ENCODE data around the gene USH2A.

Gene USH2A

DNA sequence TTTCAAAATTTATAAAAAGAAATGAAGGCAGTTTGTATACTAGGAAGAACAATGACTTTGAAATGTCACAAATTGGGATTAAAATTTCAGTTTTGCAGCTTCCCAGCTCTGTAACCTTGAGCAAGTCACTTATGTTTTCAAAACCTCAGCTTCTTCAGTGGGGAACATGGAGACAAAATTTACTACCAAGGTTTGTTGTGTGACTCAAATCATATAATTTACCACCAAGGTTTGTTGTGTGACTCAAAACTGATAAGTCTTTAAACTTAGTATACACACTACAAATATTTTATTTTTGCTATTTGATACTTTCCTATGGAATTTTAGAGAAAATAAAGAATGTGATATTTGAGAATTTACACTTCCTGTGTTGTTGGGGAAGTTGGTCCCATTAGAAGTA is 636.3 kb downstream of the USH2A start:
- no peak overlapping the region for H3K4me3 Mint-ChIP-seq

DNA sequence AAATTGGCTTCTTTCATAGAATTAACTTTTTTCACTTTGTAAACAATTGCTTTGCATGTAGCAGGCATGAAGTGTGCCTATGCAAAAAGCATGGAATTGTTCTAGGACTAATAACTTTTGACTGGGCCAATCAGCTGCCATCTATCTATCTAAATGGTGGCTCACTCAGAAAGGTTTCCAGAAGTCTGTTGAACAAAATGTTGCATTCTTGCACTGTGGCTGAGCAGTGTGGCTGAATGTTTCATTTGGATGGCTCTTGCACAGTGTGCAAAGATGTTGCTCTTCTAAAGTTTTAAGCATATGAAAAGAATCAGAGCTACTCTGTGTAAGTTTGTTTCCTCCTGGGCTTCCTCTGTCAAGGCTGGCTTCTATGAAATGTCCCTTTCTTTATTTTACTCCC is 642.6 kb downstream of the USH2A start:
- H3K4me3 Mint-ChIP-seq: no peak overlapping the region
- no peaks in the 10 kb centered on the region for H3K9me3 Mint-ChIP-seq
- H3K36me3 Mint-ChIP-seq: no peaks in the 10 kb centered on the region
- H3K27me3 Mint-ChIP-seq: no peaks in the 10 kb centered on the region
- no peak overlapping the region for H3K27ac Mint-ChIP-seq
- H3K4me1 Mint-ChIP-seq: no peaks in the 10 kb centered on the region

More for the DNA sequence above, 636.3 kb downstream of the USH2A start:
- H3K4me1 Mint-ChIP-seq: no peaks in the 10 kb centered on the region
- no peak overlapping the region for H3K27ac Mint-ChIP-seq
- no peaks in the 10 kb centered on the region for H3K36me3 Mint-ChIP-seq
- no peaks in the 10 kb centered on the region for H3K9me3 Mint-ChIP-seq
- no peaks in the 10 kb centered on the region for H3K27me3 Mint-ChIP-seq

DNA sequence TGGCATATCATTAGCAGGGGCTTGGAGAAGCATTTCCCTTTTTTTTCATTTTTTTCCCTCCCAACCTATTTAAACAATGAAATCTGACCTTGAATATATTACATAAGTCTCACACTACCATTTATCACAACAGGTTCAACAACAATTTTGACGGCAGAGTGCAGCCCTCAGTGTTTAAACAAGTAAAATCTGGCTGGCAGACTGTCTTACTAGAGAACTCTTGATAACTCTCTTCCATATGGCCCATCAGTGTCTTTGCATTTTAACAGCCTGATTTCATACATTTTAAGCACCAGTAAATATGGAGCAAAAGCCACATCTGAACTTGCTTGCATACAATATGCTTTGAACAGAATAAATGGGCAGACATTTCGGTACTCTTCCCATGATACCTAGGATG is 643.1 kb downstream of the USH2A start:
- H3K4me3 Mint-ChIP-seq: no peak overlapping the region
- no peak overlapping the region for H3K27ac Mint-ChIP-seq
- H3K4me1 Mint-ChIP-seq: no peaks in the 10 kb centered on the region
- H3K36me3 Mint-ChIP-seq: no peaks in the 10 kb centered on the region
- H3K9me3 Mint-ChIP-seq: no peaks in the 10 kb centered on the region
- H3K27me3 Mint-ChIP-seq: no peaks in the 10 kb centered on the region

DNA sequence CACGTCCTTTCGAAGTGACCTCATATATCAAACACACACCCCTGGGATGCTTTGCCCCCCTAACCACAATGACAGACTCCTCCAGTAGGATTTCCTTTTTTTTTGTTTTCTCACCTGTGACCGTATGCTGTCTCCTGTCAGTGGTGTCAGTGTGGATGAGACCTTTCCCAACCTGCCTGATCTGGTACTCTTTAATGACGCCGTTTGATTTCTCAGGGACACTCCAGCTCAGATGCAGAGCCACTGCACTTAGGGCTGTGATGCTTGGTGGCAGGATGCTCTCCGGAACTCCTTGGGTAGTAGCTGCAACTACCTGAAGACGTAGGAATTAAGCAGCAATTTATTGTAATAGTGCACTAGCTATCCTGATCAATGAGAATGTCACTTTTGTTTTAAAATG is 643.5 kb downstream of the USH2A start:
- no peaks in the 10 kb centered on the region for H3K9me3 Mint-ChIP-seq
- no peak overlapping the region for H3K27ac Mint-ChIP-seq

DNA sequence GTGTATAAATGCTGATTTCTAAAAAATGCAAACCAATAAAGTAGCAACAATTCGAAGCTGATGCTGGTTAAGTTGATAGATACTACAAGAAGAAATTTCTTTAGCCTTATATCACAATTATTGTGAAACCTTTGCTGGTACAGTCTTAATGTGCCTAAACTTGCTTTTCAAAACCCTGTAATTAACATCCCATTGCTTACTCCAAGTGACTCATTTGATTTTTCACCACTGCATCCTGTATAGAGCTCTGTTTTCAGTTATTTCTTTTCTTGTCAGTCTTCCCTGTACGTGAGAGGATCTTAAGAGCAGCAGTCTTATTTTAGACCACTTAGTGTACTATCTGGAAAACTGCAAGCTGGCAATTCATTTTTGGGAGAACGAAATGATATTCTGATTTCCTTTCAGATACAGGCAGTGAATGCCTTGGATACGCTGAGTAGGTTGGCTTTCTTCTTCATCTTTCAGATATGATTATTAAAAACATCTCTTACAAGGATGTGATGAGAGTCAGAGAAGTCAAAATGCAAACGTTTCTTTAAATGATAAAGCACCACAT is 645.8 kb downstream of the USH2A start:
- Mint-ChIP-seq H3K9me3 (no peaks in the 10 kb centered on the region), H3K27ac (no peak overlapping the region), H3K4me1 (no peaks in the 10 kb centered on the region), H3K4me3 (no peak overlapping the region), H3K27me3 (no peaks in the 10 kb centered on the region), H3K36me3 (no peaks in the 10 kb centered on the region)

More for the DNA sequence above, 643.5 kb downstream of the USH2A start:
- Mint-ChIP-seq H3K4me3 (no peak overlapping the region), H3K4me1 (no peaks in the 10 kb centered on the region), H3K27me3 (no peaks in the 10 kb centered on the region), H3K36me3 (no peaks in the 10 kb centered on the region)

DNA sequence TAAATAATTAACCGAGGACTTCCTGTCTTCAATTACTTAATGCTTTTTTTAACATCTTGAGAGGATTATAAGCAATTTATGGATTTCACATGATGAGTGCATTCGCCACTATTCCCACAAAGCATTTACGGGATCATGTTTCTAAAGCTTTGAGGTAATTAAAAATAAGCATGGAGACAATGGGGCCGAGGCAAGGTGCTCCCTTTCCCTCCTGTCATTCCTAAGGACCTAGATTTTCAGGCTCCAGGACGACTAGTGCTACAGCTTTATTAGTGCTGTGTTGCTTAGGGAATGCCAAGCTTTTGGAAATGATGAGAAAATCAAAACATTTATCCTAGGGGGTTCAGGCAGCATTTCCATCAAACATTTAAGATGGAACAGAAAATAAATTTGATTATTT is 646.9 kb downstream of the USH2A start:
- H3K4me3 Mint-ChIP-seq: no peak overlapping the region
- no peaks in the 10 kb centered on the region for H3K4me1 Mint-ChIP-seq
- no peaks in the 10 kb centered on the region for H3K27me3 Mint-ChIP-seq

DNA sequence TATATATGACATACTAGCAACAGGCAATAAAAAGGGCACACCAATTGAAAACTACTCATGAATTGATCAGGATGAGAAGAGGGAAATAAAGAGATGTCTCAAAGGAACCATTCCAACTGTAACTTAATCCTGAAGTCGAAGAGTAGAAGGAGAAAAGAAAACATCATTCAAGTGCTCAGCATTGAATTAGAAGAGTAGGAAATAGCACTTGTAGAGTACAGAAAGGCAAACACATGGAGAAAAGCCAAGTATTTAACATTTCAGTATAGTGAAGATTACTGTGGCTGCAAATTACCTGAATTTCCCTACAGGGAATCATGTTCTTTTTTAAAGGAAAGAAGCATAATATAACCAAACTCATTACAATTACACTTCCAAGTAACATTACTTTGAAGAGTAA is 651.1 kb downstream of the USH2A start:
- Mint-ChIP-seq H3K27me3 (no peaks in the 10 kb centered on the region), H3K9me3 (no peaks in the 10 kb centered on the region), H3K4me1 (no peaks in the 10 kb centered on the region), H3K4me3 (no peak overlapping the region), H3K27ac (no peak overlapping the region), H3K36me3 (no peaks in the 10 kb centered on the region)

More for the DNA sequence above, 646.9 kb downstream of the USH2A start:
- H3K36me3 Mint-ChIP-seq: no peaks in the 10 kb centered on the region
- H3K27ac Mint-ChIP-seq: no peak overlapping the region
- H3K9me3 Mint-ChIP-seq: no peaks in the 10 kb centered on the region

DNA sequence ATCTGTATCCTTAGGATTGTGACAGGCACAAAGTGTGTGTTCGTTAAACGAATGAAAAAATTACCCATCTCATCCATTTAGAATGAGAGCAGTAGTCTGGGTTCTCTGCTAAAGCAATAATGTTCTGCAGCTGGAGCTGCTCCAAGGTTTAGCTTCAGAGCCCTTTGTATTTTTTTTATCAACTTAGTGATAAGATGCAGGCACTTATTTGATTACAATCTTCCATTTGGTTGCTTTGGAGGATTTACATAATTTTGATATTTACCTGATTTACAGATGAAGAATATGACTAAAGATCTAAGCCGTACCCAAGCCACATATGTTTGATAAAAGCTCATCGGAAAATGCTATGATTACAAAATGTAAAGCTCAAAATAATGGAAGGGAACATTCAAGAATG is 654.9 kb downstream of the USH2A start:
- peaks cover 3% of the 10 kb centered on the region for H3K9me3 Mint-ChIP-seq
- H3K36me3 Mint-ChIP-seq: no peaks in the 10 kb centered on the region
- no peaks in the 10 kb centered on the region for H3K4me1 Mint-ChIP-seq
- H3K4me3 Mint-ChIP-seq: no peak overlapping the region
- H3K27me3 Mint-ChIP-seq: no peaks in the 10 kb centered on the region
- H3K27ac Mint-ChIP-seq: no peak overlapping the region

DNA sequence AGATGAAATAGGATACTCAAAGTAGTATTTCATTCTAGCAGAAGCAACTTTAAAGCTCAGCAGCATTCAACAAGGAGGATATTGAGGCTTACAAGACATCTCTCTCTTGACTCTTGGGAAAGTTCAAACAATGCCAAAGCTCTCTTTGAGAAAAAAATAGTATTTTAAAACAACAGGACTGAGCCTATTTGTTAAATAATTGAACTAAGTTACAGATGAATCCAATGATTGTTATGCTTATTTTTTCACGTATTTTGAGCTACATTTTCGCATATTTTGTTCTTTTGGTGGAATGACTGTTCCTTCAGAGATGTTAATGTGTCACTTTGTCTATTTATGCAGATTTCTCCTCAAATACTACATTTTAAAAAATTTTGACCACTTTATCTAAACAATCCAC is 655.5 kb downstream of the USH2A start:
- H3K9me3 Mint-ChIP-seq: peaks cover 7% of the 10 kb centered on the region
- no peaks in the 10 kb centered on the region for H3K27me3 Mint-ChIP-seq
- no peaks in the 10 kb centered on the region for H3K36me3 Mint-ChIP-seq
- no peak overlapping the region for H3K4me3 Mint-ChIP-seq
- no peak overlapping the region for H3K27ac Mint-ChIP-seq
- H3K4me1 Mint-ChIP-seq: no peaks in the 10 kb centered on the region

DNA sequence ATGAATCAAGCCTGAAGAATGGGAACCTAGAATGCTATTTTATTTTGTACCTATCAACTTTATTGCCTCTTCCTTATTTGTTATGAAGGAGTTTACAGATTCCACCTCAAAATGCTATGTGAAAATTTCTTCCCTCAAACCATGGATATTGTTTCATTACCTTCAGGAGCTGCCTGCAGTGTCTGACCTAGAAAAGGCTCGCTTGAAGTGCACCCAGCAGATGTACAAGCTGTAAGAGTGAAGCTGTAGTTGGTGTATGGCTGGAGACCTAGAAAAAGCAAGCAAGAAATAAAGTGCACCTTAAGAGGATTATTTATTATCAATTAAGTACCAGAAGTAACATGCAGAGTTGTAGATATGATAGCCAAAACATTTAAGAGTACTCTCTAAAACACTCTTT is 656.7 kb downstream of the USH2A start:
- Mint-ChIP-seq H3K27ac (no peak overlapping the region), H3K4me1 (no peaks in the 10 kb centered on the region), H3K27me3 (no peaks in the 10 kb centered on the region), H3K9me3 (peaks cover 7% of the 10 kb centered on the region), H3K36me3 (no peaks in the 10 kb centered on the region), H3K4me3 (no peak overlapping the region)

DNA sequence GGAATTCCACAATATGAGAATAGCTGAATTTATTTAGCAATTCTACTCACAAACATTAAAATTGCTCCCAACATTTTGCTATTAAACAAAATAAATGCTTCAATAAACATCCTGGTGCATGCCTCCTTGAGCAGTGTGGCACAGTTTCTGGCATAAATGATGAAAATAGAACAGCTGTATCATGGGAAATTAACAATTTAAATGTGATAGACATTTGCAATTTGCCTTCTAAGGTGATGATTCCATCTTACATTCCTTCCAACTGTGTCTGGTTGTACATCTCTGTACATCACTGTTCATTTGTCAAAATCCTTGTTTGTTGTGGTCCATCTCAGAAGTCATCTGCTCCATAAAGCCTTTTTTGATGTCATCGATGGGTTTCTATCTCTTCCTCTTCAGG is 657.4 kb downstream of the USH2A start:
- Mint-ChIP-seq H3K4me1 (no peaks in the 10 kb centered on the region), H3K27ac (no peak overlapping the region), H3K9me3 (peaks cover 7% of the 10 kb centered on the region), H3K27me3 (no peaks in the 10 kb centered on the region), H3K4me3 (no peak overlapping the region), H3K36me3 (no peaks in the 10 kb centered on the region)

DNA sequence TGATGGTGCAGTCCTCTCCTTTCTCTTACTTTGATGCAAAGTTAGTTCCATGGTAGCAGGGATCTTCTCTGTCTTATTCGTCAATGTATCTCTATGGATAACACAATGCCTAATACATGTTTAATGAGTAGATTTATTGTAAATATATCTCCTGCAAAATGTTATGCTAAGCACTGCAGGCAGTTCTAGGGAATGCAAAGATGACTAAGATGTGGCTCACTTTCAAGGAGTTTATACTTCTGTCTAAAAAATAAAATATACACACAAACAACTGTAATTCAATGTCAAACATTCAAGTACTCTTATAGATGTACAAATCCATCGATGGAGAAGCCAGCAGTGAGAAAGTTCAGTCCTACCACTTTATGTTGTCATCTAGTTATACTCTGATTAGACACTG is 661.8 kb downstream of the USH2A start:
- H3K4me3 Mint-ChIP-seq: no peak overlapping the region
- no peaks in the 10 kb centered on the region for H3K4me1 Mint-ChIP-seq
- H3K36me3 Mint-ChIP-seq: no peaks in the 10 kb centered on the region
- H3K27ac Mint-ChIP-seq: no peak overlapping the region
- H3K9me3 Mint-ChIP-seq: peaks cover 7% of the 10 kb centered on the region
- H3K27me3 Mint-ChIP-seq: no peaks in the 10 kb centered on the region

DNA sequence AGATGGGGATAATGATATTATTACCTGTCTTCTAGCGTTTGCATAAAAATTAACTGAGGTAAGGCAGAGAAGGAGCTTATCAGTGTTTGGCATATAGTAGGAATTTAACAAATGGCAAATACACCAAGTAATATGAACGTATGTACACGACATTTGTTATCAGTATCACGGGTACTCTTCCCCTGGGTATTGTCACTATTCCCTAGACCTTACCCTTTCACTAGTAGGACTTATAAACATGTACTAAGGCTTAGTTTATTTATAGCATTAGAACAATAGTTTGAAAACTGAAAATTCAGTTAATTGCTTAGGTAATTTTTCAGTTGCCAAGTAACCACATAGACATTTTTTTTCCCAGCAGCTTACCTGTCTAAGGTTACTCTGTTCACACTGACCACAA is 669.1 kb downstream of the USH2A start:
- H3K27me3 Mint-ChIP-seq: no peaks in the 10 kb centered on the region

DNA sequence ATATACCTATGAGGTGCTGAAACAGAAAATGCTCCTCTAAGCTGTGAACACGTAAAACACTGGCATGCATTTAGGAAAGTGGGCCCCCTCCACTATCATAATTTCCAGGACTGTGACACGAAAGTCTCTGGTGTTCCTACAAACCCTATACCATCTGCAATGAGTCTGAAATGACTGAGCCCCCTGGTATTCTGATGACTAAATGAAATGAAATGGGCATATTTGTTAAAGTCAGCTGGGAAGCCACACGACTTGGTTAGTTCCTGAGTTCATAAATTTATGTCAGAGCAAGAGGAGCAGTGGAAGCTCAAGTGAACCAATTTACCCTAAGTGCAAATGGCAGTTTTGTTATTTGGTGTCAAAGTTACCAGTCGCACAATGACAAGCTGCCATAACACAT is 673.8 kb downstream of the USH2A start:
- Mint-ChIP-seq H3K4me3 (no peak overlapping the region), H3K4me1 (no peaks in the 10 kb centered on the region), H3K27me3 (no peaks in the 10 kb centered on the region), H3K36me3 (no peaks in the 10 kb centered on the region), H3K27ac (no peak overlapping the region), H3K9me3 (no peaks in the 10 kb centered on the region)

More for the DNA sequence above, 669.1 kb downstream of the USH2A start:
- Mint-ChIP-seq H3K27ac (no peak overlapping the region), H3K4me3 (no peak overlapping the region), H3K36me3 (no peaks in the 10 kb centered on the region), H3K9me3 (no peaks in the 10 kb centered on the region), H3K4me1 (no peaks in the 10 kb centered on the region)

DNA sequence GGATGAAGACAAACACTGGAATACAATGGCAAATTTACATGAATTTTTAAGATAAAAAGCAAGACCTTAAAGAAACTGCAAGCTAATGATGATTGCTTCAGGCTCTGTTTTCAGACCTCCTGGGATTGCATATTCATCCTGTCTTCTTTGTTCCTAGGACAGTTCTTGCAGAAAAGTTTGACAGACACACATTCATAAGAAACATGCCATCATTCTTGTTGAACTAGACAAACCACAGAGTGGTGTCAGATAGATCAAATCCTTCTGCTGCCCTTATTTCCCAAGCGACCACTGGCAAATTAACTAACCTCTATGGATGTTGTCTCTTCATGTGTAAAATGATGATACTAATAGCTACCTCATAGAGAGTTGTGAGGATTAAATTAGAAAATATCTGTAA is 674.8 kb downstream of the USH2A start:
- no peaks in the 10 kb centered on the region for H3K36me3 Mint-ChIP-seq
- H3K27me3 Mint-ChIP-seq: no peaks in the 10 kb centered on the region
- no peaks in the 10 kb centered on the region for H3K4me1 Mint-ChIP-seq
- H3K27ac Mint-ChIP-seq: no peak overlapping the region
- H3K9me3 Mint-ChIP-seq: no peaks in the 10 kb centered on the region
- H3K4me3 Mint-ChIP-seq: no peak overlapping the region

DNA sequence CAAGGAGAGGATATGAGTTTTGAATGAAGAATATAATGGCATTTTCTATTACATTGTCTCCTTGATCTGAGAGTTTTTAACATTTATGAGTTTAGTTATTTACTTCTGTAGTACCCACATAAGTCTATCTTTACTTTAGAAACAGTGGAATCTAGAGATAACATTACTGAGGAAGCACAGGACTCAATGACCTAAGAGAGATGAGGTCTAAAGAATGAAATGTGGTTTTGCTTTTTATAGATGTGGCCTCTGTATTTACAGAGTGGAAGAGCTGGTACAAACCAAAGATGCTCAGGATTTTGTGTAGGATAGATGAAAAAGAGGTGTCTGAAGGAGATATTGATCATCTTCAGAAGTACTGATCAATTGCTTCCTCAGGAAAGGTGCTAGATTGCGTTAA is 678.8 kb downstream of the USH2A start:
- no peak overlapping the region for H3K27ac Mint-ChIP-seq
- H3K4me3 Mint-ChIP-seq: no peak overlapping the region
- H3K36me3 Mint-ChIP-seq: no peaks in the 10 kb centered on the region
- H3K27me3 Mint-ChIP-seq: peaks cover 2% of the 10 kb centered on the region
- no peaks in the 10 kb centered on the region for H3K4me1 Mint-ChIP-seq
- no peaks in the 10 kb centered on the region for H3K9me3 Mint-ChIP-seq

DNA sequence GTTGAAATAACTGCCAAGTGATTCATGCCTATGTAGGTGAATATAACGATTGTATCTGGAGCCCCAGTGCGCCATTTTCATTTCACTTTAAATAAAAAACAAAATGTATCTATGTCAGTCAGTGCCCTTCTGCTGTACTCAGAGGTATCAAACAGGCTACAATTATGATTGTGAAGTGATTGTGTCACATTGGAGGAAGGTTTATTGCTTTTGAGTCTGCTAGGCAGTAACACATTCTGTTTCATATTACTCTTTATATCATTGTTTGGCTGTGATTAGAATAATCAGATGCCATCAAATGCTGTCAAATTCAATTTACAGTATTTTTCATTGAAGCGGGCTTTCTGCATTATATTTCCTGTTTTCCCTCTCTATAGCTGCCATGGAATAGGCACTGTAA is 684.2 kb downstream of the USH2A start:
- Mint-ChIP-seq H3K27ac (no peak overlapping the region), H3K27me3 (peaks cover 2% of the 10 kb centered on the region), H3K36me3 (peaks cover 2% of the 10 kb centered on the region), H3K4me1 (no peaks in the 10 kb centered on the region), H3K4me3 (no peak overlapping the region), H3K9me3 (peaks cover 9% of the 10 kb centered on the region)
